ENCODE data around the gene KLHL12.

KLHL12 gene

DNA sequence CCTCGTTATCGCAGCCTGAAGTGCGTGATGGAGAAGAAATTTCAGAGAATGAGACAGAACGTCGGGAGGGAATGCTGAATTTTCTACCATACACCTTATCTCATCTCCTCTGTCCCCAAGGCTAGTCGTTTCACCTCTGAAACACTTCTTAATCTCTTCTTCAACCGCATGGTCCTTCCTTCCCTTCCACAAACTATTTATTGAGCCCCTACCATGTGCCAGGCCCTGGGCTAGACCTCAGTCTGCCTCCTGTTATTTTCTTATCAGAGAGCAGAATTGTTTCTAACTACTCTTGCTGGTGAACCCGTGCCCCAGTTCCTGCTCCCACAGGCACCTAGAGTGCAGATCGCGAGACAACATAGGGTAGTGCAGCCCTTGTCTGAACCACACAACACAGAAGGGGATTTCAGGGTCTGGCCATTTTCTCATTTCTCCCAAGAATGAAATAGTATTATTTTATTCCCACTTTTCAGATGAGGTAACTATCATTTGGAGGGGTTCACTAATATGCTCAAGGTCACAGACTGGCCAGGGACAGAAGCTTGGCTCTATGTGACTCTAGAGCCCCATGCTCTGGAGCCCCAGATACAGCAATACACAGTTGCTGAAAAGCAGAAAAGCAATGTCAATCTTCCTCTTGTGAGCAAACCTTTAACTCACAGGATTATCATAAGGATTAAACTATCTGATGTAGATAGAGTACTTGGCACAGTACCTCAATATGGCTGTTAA is 31.7 kb upstream of the KLHL12 start:
- no peak for DNase-seq (ENCODE audit: low read depth)
- TF ChIP-seq, protein P1, sequence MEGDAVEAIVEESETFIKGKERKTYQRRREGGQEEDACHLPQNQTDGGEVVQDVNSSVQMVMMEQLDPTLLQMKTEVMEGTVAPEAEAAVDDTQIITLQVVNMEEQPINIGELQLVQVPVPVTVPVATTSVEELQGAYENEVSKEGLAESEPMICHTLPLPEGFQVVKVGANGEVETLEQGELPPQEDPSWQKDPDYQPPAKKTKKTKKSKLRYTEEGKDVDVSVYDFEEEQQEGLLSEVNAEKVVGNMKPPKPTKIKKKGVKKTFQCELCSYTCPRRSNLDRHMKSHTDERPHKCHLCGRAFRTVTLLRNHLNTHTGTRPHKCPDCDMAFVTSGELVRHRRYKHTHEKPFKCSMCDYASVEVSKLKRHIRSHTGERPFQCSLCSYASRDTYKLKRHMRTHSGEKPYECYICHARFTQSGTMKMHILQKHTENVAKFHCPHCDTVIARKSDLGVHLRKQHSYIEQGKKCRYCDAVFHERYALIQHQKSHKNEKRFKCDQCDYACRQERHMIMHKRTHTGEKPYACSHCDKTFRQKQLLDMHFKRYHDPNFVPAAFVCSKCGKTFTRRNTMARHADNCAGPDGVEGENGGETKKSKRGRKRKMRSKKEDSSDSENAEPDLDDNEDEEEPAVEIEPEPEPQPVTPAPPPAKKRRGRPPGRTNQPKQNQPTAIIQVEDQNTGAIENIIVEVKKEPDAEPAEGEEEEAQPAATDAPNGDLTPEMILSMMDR (IDR thresholded peaks at IDR 0.05; ENCODE audit: control insufficient read depth, extremely low read depth, insufficient read depth) = no peak
- H3K4me3 ChIP-seq (ENCODE audit: low read depth, low read length) = peak overlapping the region; percentile 92

DNA sequence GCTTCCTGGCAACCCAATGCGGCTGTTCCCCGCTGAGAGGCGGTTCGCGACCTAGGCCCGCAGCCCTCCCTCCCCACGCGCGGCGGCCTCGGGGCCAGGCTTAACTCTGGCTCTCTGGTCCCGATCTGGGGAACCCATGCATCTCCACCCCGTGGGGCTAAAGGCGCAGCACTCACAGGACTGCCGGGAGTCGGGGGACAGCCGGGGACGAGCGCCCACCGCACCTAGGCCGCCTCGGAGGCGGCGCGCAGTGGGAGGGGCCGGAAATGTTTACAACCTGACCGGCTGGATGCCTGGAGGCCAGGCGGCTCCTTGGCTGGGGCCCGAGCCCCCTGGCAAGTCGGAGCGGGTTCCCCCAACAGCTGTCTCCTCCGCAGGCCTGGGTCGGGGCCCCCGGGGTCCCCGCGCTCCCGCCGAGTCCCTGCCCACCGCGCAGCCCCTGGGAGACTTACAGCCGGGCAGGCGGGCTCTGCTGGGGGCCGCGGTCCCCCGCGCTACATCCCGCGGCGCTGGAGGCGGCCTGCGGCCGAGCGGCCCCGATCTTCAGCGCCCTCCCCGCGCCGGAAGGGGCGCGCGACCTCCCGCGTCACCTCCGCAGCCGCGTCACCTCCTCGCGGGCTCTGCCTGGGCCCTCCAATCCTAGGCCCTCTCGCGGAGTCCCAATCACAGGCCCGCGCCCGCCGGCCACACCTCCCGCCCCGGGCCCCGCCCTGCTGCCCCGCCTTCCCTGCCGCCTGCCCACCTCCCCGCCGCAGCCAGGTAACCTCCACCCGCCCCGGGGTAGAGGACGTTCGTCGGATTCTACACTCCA is 30.9 kb upstream of the KLHL12 start, which contains the start of gene ADIPOR1:
TSS of gene ADIPOR1 (minus strand) at position 580 of the 811 bp plus-strand sequence. CDS start 7,242 bp downstream, outside the sequence.
- DNase-seq (ENCODE audit: low read depth) = peak; percentile 53
- TF ChIP-seq, protein P1 (IDR thresholded peaks at IDR 0.05; ENCODE audit: control insufficient read depth, extremely low read depth, insufficient read depth) = no peak
- peak within 1 kb of the TSS; percentile 92 for H3K4me3 ChIP-seq (ENCODE audit: low read depth, low read length)

DNA sequence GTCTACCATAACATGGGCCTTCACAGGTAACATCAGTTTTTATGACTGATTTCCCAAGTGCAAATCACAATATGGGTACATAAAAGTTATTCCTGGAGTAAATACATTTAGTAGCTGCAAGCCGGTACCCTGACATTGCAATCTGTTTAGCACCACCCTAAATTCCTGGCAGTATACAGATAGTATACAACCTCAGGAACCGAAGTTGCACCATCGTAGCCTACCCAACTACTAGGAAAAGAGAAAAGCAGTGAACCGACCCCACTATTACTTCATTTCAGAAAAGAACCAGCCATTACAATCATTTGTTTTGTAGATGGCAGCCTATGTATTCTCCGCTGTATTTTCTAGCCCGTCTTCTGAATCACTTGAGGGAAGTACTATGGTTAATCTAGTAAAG is 29.9 kb upstream of the KLHL12 start:
- no peak for DNase-seq (ENCODE audit: low read depth)
- TF ChIP-seq, protein P1 (IDR thresholded peaks at IDR 0.05; ENCODE audit: control insufficient read depth, extremely low read depth, insufficient read depth) = no peak
- H3K4me3 ChIP-seq (ENCODE audit: low read depth, low read length) = peak overlapping the region; percentile 92

DNA sequence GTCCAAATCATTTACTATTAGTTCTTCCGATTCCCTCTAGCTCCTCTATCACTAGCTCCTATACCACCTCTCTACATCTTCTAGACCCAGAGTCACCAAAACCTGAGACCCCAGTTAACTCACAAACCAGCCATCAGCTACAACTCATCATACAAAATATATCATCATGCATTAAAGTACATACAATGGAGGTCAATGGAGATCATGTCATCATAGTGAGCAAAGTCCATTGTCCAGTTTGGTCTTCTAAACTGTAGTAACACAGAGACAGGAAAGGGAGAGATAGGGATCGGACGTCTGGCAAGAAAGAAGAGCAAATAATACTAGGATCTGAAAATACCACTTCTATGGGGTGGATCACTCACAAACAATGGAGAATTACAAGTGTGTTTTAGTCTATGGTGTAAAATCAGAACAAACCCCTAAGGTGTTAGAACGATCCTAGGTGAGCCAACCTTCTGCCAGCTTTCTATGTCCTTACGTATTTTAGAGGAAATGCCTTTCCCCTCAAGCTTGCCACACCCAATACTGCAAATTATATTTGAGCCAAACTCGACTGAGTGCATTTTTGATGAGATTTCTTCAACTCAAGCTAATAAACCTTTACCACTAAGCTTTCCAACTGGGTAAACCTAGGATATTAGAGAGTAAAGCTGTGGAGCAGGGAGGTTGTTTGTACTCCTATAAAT is 27.2 kb upstream of the KLHL12 start:
- TF ChIP-seq, protein P1 (IDR thresholded peaks at IDR 0.05; ENCODE audit: control insufficient read depth, extremely low read depth, insufficient read depth) = no peak
- no peak for DNase-seq (ENCODE audit: low read depth)
- no peak overlapping the region for H3K4me3 ChIP-seq (ENCODE audit: low read depth, low read length)

DNA sequence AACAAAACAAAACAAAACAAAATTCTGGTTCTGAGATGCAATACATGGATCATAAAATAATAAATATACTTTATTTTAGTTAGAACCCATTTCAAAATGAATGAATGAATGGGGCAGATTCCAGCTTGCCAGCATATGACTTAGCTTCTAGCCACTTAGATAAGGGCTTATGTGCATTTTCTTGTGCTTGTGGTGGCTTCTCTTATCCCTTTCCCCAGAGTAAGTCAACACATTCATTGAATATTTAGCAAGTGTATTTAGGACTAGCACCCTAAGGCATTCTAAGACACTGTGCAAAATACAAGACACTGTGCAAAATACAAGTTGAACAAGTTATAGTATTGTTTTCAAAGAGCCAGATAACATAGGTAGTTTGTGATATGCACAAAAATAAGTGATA is 26.4 kb upstream of the KLHL12 start:
- no peak overlapping the region for H3K4me3 ChIP-seq (ENCODE audit: low read depth, low read length)
- DNase-seq (ENCODE audit: low read depth) = no peak
- TF ChIP-seq, protein P1 (IDR thresholded peaks at IDR 0.05; ENCODE audit: control insufficient read depth, extremely low read depth, insufficient read depth) = no peak

DNA sequence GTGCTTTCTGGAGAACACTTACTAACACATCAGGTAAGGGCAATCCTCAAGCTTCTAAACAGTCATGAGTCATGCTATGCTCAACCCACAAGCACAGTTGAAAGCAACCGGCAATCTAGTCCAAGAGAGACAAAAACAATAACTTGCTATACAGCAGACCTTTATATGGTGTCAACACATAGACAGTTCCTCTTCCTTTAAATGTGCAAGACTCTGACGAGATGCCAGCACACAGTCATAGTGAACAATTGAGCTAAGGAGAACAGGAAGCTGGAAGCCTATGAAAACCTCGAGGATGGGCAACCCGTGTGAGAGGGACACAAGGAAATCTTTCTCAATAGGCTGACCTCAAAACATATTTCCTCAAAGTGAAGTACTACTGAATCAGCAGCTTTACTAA is 25.8 kb upstream of the KLHL12 start:
- no peak overlapping the region for H3K4me3 ChIP-seq (ENCODE audit: low read depth, low read length)
- DNase-seq (ENCODE audit: low read depth) = no peak
- TF ChIP-seq, protein P1 (IDR thresholded peaks at IDR 0.05; ENCODE audit: control insufficient read depth, extremely low read depth, insufficient read depth) = no peak
